Chondrocyte (in vitro differentiated cells): ENCODE results near the gene TET1. TPM values are rescaled to one million over a fixed set of nuclear protein-coding genes. Genes with fewer than 3 reads are reported as not detected.

Experiments
- DNase-seq: peaks from one replicate; pipeline ENCODE4 v3.0.0; 2021; ENCODE audit warnings: mixed read lengths, low spot score
- H3K27ac Mint-ChIP-seq: one replicate; pipeline ENCODE4 v1.8.0; 2021; ENCODE audit warnings: mild to moderate bottlenecking, moderate library complexity, mixed read lengths; ENCODE audit not compliant: unreplicated experiment
- H3K27me3 Mint-ChIP-seq: 2 replicates; pipeline ENCODE4 v1.8.0; 2021; ENCODE audit warnings: low read depth, mixed read lengths
- H3K36me3 Mint-ChIP-seq: 2 replicates; pipeline ENCODE4 v1.8.0; 2021; ENCODE audit warnings: low read depth, mixed read lengths
- H3K4me1 Mint-ChIP-seq: 2 replicates; pipeline ENCODE4 v1.8.0; 2021; ENCODE audit warnings: low read depth, mild to moderate bottlenecking, mixed read lengths
- H3K4me3 Mint-ChIP-seq: one replicate; pipeline ENCODE4 v1.8.0; 2021; ENCODE audit warnings: mild to moderate bottlenecking, moderate library complexity, mixed read lengths; ENCODE audit not compliant: unreplicated experiment
- H3K9me3 Mint-ChIP-seq: 2 replicates; pipeline ENCODE4 v1.8.0; 2021; ENCODE audit warnings: low read depth, mixed read lengths
- CTCF ChIP-seq: fragments of 200-600 bp; sonication (generic); IDR thresholded peaks from 2 replicates; pipeline ENCODE4 v1.5.0; 2021; ENCODE audit warnings: antibody characterized with exemption, mild to moderate bottlenecking, moderate library complexity
- total RNA-seq: library from RNA; stranded (reverse); gene quantifications from 3 replicates; pipeline ENCODE4 v1.2.1, GENCODE V29; 2021

Gene TET1
- total RNA-seq, 1 donor from 2014 or later, result 9.7 TPM

- no peaks in the 10 kb centered on the region for H3K27me3 Mint-ChIP-seq
These were observed 33.4 kb upstream of the TET1 start for GRCh38 chr10:68526634-68527307.

GRCh38 chr10:68536973-68537372, 23.2 kb upstream of the TET1 start:
- H3K9me3 Mint-ChIP-seq, result no peaks in the 10 kb centered on the region
- H3K4me1 Mint-ChIP-seq, result no peaks in the 10 kb centered on the region
- no peak overlapping the region for H3K4me3 Mint-ChIP-seq
- no peak for DNase-seq
- TF ChIP-seq CTCF, result no peak
- H3K36me3 Mint-ChIP-seq, result no peaks in the 10 kb centered on the region
- no peaks in the 10 kb centered on the region for H3K27me3 Mint-ChIP-seq
- no peak overlapping the region for H3K27ac Mint-ChIP-seq

More at GRCh38 chr10:68526634-68527307, 33.4 kb upstream of the TET1 start:
- H3K9me3 Mint-ChIP-seq, result no peaks in the 10 kb centered on the region
- no peak for DNase-seq
- peak overlapping the region; percentile 92 for H3K4me3 Mint-ChIP-seq
- H3K27ac Mint-ChIP-seq, result peak overlapping the region; percentile 97
- no peak for TF ChIP-seq CTCF
- H3K36me3 Mint-ChIP-seq, result no peaks in the 10 kb centered on the region
- peaks cover 11% of the 10 kb centered on the region for H3K4me1 Mint-ChIP-seq

GRCh38 chr10:68537796-68538195, 22.3 kb upstream of the TET1 start:
- Mint-ChIP-seq H3K4me1 (no peaks in the 10 kb centered on the region), H3K27ac (no peak overlapping the region), H3K36me3 (no peaks in the 10 kb centered on the region), H3K4me3 (no peak overlapping the region), H3K9me3 (no peaks in the 10 kb centered on the region), H3K27me3 (no peaks in the 10 kb centered on the region)
- no peak for DNase-seq
- TF ChIP-seq CTCF, result no peak

- TF ChIP-seq CTCF, result no peak
These were observed 16.9 kb upstream of the TET1 start for GRCh38 chr10:68543004-68543918.

GRCh38 chr10:68550747-68551411, 9.3 kb upstream of the TET1 start:
- no peak for DNase-seq
- Mint-ChIP-seq H3K4me3 (no peak overlapping the region), H3K27ac (no peak overlapping the region), H3K9me3 (no peaks in the 10 kb centered on the region), H3K27me3 (no peaks in the 10 kb centered on the region), H3K4me1 (peaks cover 7% of the 10 kb centered on the region), H3K36me3 (no peaks in the 10 kb centered on the region)
- TF ChIP-seq CTCF, result peak; percentile 86

More at GRCh38 chr10:68543004-68543918, 16.9 kb upstream of the TET1 start:
- no peak overlapping the region for H3K27ac Mint-ChIP-seq
- no peaks in the 10 kb centered on the region for H3K9me3 Mint-ChIP-seq
- H3K36me3 Mint-ChIP-seq, result no peaks in the 10 kb centered on the region
- H3K4me3 Mint-ChIP-seq, result no peak overlapping the region
- no peak for DNase-seq
- H3K4me1 Mint-ChIP-seq, result no peaks in the 10 kb centered on the region
- H3K27me3 Mint-ChIP-seq, result no peaks in the 10 kb centered on the region
